Skeletal muscle tissue (tissue), 4 donors: ENCODE results near the gene COQ10A. TPM values are rescaled to one million over a fixed set of nuclear protein-coding genes. Genes with fewer than 3 reads are reported as not detected.

Experiments
- H3K27ac ChIP-seq: one replicate; pipeline ENCODE4 v1.7.0; 2013; ENCODE audit warnings: mild to moderate bottlenecking, low read depth, low read length, inconsistent platforms
- H3K27me3 ChIP-seq, 3 donors: one replicate each; pipeline ENCODE4 v1.7.0; 2013; ENCODE audit warnings: low read length in 3 of 3; ENCODE audit not compliant: control insufficient read depth in 3 of 3, insufficient read depth in 3 of 3
- H3K36me3 ChIP-seq, 3 donors: one replicate each; pipeline ENCODE4 v1.7.0; 2013; ENCODE audit warnings: low read length in 3 of 3; ENCODE audit not compliant: control insufficient read depth in 3 of 3, insufficient read depth in 3 of 3
- H3K4me1 ChIP-seq, 3 donors: one replicate each; pipeline ENCODE4 v1.7.0; 2013; ENCODE audit warnings: low read length in 3 of 3, mild to moderate bottlenecking in 3 of 3; ENCODE audit not compliant: control insufficient read depth in 3 of 3, insufficient read depth in 3 of 3
- H3K4me3 ChIP-seq, 3 donors: one replicate each; pipeline ENCODE4 v1.7.0; 2013; ENCODE audit warnings: low read length in 3 of 3
- H3K9ac ChIP-seq, 3 donors: one replicate each; pipeline ENCODE4 v1.7.0; 2013; ENCODE audit warnings: low read length in 3 of 3, mild to moderate bottlenecking in 3 of 3, moderate library complexity in 2 of 3, low read depth in 1 of 3
- H3K9me3 ChIP-seq, 3 donors: one replicate each; pipeline ENCODE4 v1.7.0; 2013; ENCODE audit warnings: low read length in 3 of 3; ENCODE audit not compliant: control insufficient read depth in 3 of 3
- total RNA-seq: library from RNA; depleted of rRNA; stranded (reverse); fragments of >200 nt; gene quantifications from one replicate; pipeline ENCODE4 v1.2.3, GENCODE V29; 2014
- donor health status: Osteomylitis.

COQ10A gene
- total RNA-seq, 1 donor from 2014 or later, result 12.0 TPM

GRCh38 chr12:56288705-56289387 lies 22.1 kb downstream of the COQ10A start:
- H3K27ac ChIP-seq, result no peak overlapping the region
- peaks cover 17 to 32% (median 18%) of the 10 kb centered on the region in 3 donors for H3K36me3 ChIP-seq
- H3K9ac ChIP-seq, result no peak overlapping the region
- H3K4me3 ChIP-seq, result no peak overlapping the region
- peaks cover 20 to 30% (median 23%) of the 10 kb centered on the region in 3 donors for H3K4me1 ChIP-seq
- H3K27me3 ChIP-seq, result no peaks in the 10 kb centered on the region
- H3K9me3 ChIP-seq, result no peaks in the 10 kb centered on the region

GRCh38 chr12:56293795-56294194 lies 27.1 kb downstream of the COQ10A start:
- no peaks in the 10 kb centered on the region for H3K9me3 ChIP-seq

DNA sequence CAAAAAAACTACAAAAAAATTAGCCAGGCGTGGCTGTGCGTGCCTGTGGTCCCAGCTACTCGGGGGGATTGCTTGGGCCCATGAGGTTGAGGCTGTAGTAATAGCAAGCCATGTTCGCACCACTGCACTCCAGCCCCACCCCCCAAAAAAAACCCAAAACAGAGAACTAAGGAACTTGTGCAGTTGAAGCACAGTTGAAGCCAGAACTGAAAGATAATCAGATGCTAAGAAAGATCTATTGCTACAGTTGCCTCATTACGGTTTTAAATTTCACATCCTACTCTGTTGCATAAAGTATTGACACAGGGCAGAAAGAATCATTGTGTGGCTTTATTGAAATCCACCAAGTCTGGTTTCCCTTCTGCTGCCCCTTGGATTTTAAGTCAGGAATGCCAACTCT lies 29.6 kb downstream of the COQ10A start:
- no peak overlapping the region for H3K4me3 ChIP-seq
- no peaks in the 10 kb centered on the region for H3K27me3 ChIP-seq
- H3K4me1 ChIP-seq, result peaks cover 49 to 69% (median 57%) of the 10 kb centered on the region in 3 donors
- peaks cover 7 to 13% (median 11%) of the 10 kb centered on the region in 3 donors for H3K36me3 ChIP-seq
- no peaks in the 10 kb centered on the region for H3K9me3 ChIP-seq
- H3K9ac ChIP-seq, result peak overlapping the region; percentile 13 to 41 (median 35)
- H3K27ac ChIP-seq, result peak overlapping the region; percentile 27

More at GRCh38 chr12:56293795-56294194, 27.1 kb downstream of the COQ10A start:
- H3K27me3 ChIP-seq, result no peaks in the 10 kb centered on the region
- H3K4me1 ChIP-seq, result peaks cover 38 to 59% (median 46%) of the 10 kb centered on the region in 3 donors
- H3K36me3 ChIP-seq, result peaks cover 8 to 18% (median 14%) of the 10 kb centered on the region in 3 donors
- H3K9ac ChIP-seq, result peak overlapping the region in 1 of 3 donors; percentile 49
- H3K4me3 ChIP-seq, result peak overlapping the region in 2 of 3 donors; percentile 7 to 31
- no peak overlapping the region for H3K27ac ChIP-seq

DNA sequence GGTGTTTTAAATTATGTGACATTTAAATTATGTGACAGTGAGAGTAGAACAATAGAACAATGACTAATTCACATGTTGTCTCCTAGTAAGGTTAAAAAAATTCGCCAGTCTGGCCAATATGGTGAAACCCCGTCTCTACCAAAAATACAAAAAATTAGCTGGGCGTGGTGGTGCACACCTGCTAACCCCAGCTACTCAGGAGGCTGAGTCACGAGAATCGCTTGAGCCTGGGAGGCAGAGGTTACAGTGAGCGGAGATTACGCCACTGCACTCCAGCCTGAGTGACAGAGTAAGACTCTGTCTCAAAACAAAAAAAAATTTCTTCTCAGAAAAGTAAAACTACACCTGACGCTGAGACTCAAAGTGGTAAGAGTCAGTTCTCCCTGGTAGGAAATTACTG lies 30.7 kb downstream of the COQ10A start:
- H3K9me3 ChIP-seq, result no peaks in the 10 kb centered on the region
- peaks cover 5 to 10% (median 7%) of the 10 kb centered on the region in 3 donors for H3K36me3 ChIP-seq
- H3K4me1 ChIP-seq, result peaks cover 53 to 71% (median 58%) of the 10 kb centered on the region in 3 donors
- H3K9ac ChIP-seq, result no peak overlapping the region
- no peaks in the 10 kb centered on the region for H3K27me3 ChIP-seq
- no peak overlapping the region for H3K4me3 ChIP-seq
- no peak overlapping the region for H3K27ac ChIP-seq

DNA sequence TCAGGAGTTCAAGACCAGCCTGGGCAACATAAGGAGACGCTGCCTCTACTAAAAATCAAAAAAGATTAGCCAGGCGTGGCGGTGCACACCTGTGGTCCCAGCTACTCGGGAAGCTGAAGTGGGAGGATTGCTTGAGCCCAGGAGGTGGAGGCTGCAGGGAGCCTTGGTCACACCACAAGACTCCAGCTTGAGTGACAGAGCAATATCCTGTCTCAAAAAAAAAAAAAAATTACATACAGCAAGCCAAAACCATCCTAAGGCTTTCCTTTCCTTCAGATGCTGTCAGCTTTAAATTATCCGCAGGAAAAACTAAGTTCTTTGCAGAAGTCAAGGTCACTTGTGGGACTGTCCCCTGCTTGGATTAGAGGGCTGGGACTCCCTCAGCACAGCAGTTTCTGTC lies 32.1 kb downstream of the COQ10A start:
- peak overlapping the region; percentile 69 to 98 (median 95) for H3K9ac ChIP-seq
- H3K9me3 ChIP-seq, result no peaks in the 10 kb centered on the region
- H3K27ac ChIP-seq, result peak overlapping the region; percentile 98
- H3K27me3 ChIP-seq, result no peaks in the 10 kb centered on the region
- peaks cover 5 to 7% (median 5%) of the 10 kb centered on the region in 3 donors for H3K36me3 ChIP-seq
- H3K4me3 ChIP-seq, result peak overlapping the region; percentile 68 to 98 (median 98)
- peaks cover 50 to 66% (median 57%) of the 10 kb centered on the region in 3 donors for H3K4me1 ChIP-seq

DNA sequence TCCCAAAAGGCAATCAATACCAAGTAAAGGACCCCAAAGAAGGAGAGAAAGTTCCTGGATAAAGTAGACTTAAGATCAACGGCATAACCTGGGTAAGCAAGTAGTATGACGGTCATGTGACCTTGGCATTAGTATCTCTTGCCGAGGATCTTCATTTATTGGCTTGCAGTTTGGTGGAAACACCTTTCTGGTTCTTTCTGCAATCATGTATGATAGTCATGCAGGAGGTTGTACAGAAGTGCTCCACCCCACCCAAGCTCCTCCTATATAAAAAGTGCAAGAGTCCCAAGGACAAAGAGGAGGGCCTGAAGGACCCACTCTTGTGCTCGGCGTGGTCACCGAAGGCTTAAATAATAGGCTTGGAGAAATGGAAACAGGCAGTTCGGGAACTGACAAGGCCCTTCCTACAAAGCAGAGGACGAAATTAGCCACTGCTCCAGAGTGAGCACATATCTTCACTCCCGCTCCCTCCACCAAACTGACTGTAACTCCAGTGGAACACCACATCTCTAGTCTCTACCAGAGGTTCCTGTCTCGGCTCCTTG lies 32.6 kb downstream of the COQ10A start:
- Histone ChIP-seq H3K36me3 (peaks cover 5 to 7% (median 5%) of the 10 kb centered on the region in 3 donors), H3K27ac (peak overlapping the region; percentile 98), H3K9ac (peak overlapping the region; percentile 69 to 98 (median 95)), H3K9me3 (no peaks in the 10 kb centered on the region), H3K27me3 (no peaks in the 10 kb centered on the region), H3K4me3 (peak overlapping the region; percentile 68 to 98 (median 98)), H3K4me1 (peaks cover 49 to 61% (median 54%) of the 10 kb centered on the region in 3 donors)

GRCh38 chr12:56299853-56300643 lies 33.3 kb downstream of the COQ10A start, which contains the start of gene CS:
Gene CS, minus strand, starts transcription at chr12:56300330. Its CDS starts 129 bp downstream, at chr12:56300201.
- Histone ChIP-seq H3K4me3 (peak within 1 kb of the TSS; percentile 89 to 98 (median 98)), H3K27ac (peak within 1 kb of the TSS; percentile 98), H3K9ac (peak within 1 kb of the TSS; percentile 87 to 98 (median 95)), H3K27me3 (no peaks in the 10 kb centered on the region), H3K36me3 (peaks cover 5 to 9% (median 5%) of the 10 kb centered on the region in 3 donors), H3K9me3 (no peaks in the 10 kb centered on the region), H3K4me1 (peaks cover 49 to 58% (median 50%) of the 10 kb centered on the region in 3 donors)

GRCh38 chr12:56300644-56301464 lies 34.1 kb downstream of the COQ10A start:
- Histone ChIP-seq H3K27me3 (no peaks in the 10 kb centered on the region), H3K9ac (peak overlapping the region; percentile 85 to 95 (median 87)), H3K4me3 (peak overlapping the region; percentile 78 to 98 (median 89)), H3K9me3 (no peaks in the 10 kb centered on the region), H3K27ac (peak overlapping the region; percentile 98), H3K36me3 (peaks cover 7 to 12% (median 7%) of the 10 kb centered on the region in 3 donors), H3K4me1 (peaks cover 49 to 58% (median 50%) of the 10 kb centered on the region in 3 donors)

GRCh38 chr12:56304276-56304675 lies 37.5 kb downstream of the COQ10A start:
- Histone ChIP-seq H3K9ac (no peak overlapping the region), H3K4me3 (no peak overlapping the region), H3K36me3 (peaks cover 11 to 15% (median 15%) of the 10 kb centered on the region in 3 donors), H3K4me1 (peaks cover 19 to 24% (median 19%) of the 10 kb centered on the region in 3 donors), H3K27me3 (no peaks in the 10 kb centered on the region), H3K27ac (no peak overlapping the region), H3K9me3 (no peaks in the 10 kb centered on the region)
